HUES6 (cell line): Measurements from ENCODE around the gene CHRDL2.
A peak's percentile ranks its signal among the peaks of the same experiment; 100 is the strongest.

Experiments used
- H3K27ac ChIP-seq: 2 replicates; pipeline ENCODE4 v1.7.0; 2013; ENCODE audit warnings: low read depth, mild to moderate bottlenecking, low read length, inconsistent platforms
- H3K27me3 ChIP-seq: 2 replicates; pipeline ENCODE4 v1.6.1; 2013; ENCODE audit warnings: low read length; ENCODE audit not compliant: control insufficient read depth, insufficient read depth
- H3K36me3 ChIP-seq: 2 replicates; pipeline ENCODE4 v1.6.1; 2013; ENCODE audit warnings: low read length; ENCODE audit not compliant: control insufficient read depth, insufficient read depth
- H3K4me1 ChIP-seq: 2 replicates; pipeline ENCODE4 v1.6.1; 2013; ENCODE audit warnings: low read length; ENCODE audit not compliant: control insufficient read depth, insufficient read depth
- H3K4me3 ChIP-seq: 2 replicates; pipeline ENCODE4 v1.5.1; 2013; ENCODE audit warnings: low read depth, low read length
- H3K9ac ChIP-seq: one replicate; pipeline ENCODE4 v1.6.1; 2013; ENCODE audit warnings: mild to moderate bottlenecking, low read length
- H3K9me3 ChIP-seq: 2 replicates; pipeline ENCODE4 v1.6.1; 2013; ENCODE audit warnings: low read depth, low read length; ENCODE audit not compliant: control insufficient read depth, insufficient read depth

Gene CHRDL2

GRCh38 chr11:74731301-74732094, at the start of gene CHRDL2:
Gene CHRDL2, minus strand, starts transcription at chr11:74731426. Its CDS starts 538 bp downstream, at chr11:74730888.
- Histone ChIP-seq H3K9ac (no peak within 1 kb of the TSS), H3K27me3 (peaks cover 84% of the 10 kb centered on the region), H3K27ac (no peak within 1 kb of the TSS), H3K36me3 (no peaks in the 10 kb centered on the region), H3K4me1 (0 out of 2 replicates have a peak, but pooled peaks cover 10% of the 10 kb centered on the region), H3K4me3 (peak within 1 kb of the TSS; percentile 59), H3K9me3 (no peaks in the 10 kb centered on the region)

- Histone ChIP-seq H3K27me3 (no peaks in the 10 kb centered on the region), H3K9ac (no peak overlapping the region), H3K4me1 (no peaks in the 10 kb centered on the region), H3K27ac (no peak overlapping the region), H3K4me3 (no peak overlapping the region), H3K36me3 (no peaks in the 10 kb centered on the region), H3K9me3 (no peaks in the 10 kb centered on the region)
Observed at GRCh38 chr11:74780248-74781005, 49.2 kb upstream of the CHRDL2 start.

GRCh38 chr11:74778581-74778980, 47.4 kb upstream of the CHRDL2 start:
- no peaks in the 10 kb centered on the region for H3K36me3 ChIP-seq
- H3K9me3 ChIP-seq = no peaks in the 10 kb centered on the region
- no peaks in the 10 kb centered on the region for H3K27me3 ChIP-seq
- no peak overlapping the region for H3K4me3 ChIP-seq
- H3K4me1 ChIP-seq = no peaks in the 10 kb centered on the region
- no peak overlapping the region for H3K9ac ChIP-seq
- H3K27ac ChIP-seq = no peak overlapping the region

GRCh38 chr11:74777877-74778276, 46.7 kb upstream of the CHRDL2 start:
- H3K4me3 ChIP-seq = no peak overlapping the region
- H3K9me3 ChIP-seq = no peaks in the 10 kb centered on the region
- H3K27ac ChIP-seq = no peak overlapping the region
- H3K9ac ChIP-seq = no peak overlapping the region
- H3K27me3 ChIP-seq = no peaks in the 10 kb centered on the region
- H3K4me1 ChIP-seq = peaks cover 3% of the 10 kb centered on the region; the same call in 1 of the 2 replicates
- no peaks in the 10 kb centered on the region for H3K36me3 ChIP-seq

- Histone ChIP-seq H3K9me3 (no peaks in the 10 kb centered on the region), H3K27me3 (no peaks in the 10 kb centered on the region), H3K9ac (no peak overlapping the region), H3K4me1 (peaks cover 3% of the 10 kb centered on the region; the same call in 1 of the 2 replicates), H3K36me3 (no peaks in the 10 kb centered on the region), H3K27ac (no peak overlapping the region), H3K4me3 (no peak overlapping the region)
Observed at GRCh38 chr11:74777038-74777437, 45.8 kb upstream of the CHRDL2 start.

- Histone ChIP-seq H3K36me3 (no peaks in the 10 kb centered on the region), H3K4me1 (peaks cover 3% of the 10 kb centered on the region; the same call in 1 of the 2 replicates), H3K9ac (no peak overlapping the region), H3K4me3 (no peak overlapping the region), H3K9me3 (no peaks in the 10 kb centered on the region), H3K27me3 (no peaks in the 10 kb centered on the region), H3K27ac (no peak overlapping the region)
Observed at GRCh38 chr11:74776546-74776945, 45.3 kb upstream of the CHRDL2 start.

- Histone ChIP-seq H3K4me1 (peaks cover 3% of the 10 kb centered on the region; the same call in 1 of the 2 replicates), H3K9me3 (no peaks in the 10 kb centered on the region), H3K27me3 (no peaks in the 10 kb centered on the region), H3K36me3 (no peaks in the 10 kb centered on the region), H3K4me3 (no peak overlapping the region), H3K27ac (no peak overlapping the region), H3K9ac (no peak overlapping the region)
Observed at GRCh38 chr11:74775762-74776161, 44.5 kb upstream of the CHRDL2 start.

- H3K27me3 ChIP-seq = no peaks in the 10 kb centered on the region
- H3K9ac ChIP-seq = no peak overlapping the region
- H3K27ac ChIP-seq = no peak overlapping the region
- H3K9me3 ChIP-seq = no peaks in the 10 kb centered on the region
- no peaks in the 10 kb centered on the region for H3K36me3 ChIP-seq
- H3K4me1 ChIP-seq = peaks cover 3% of the 10 kb centered on the region; the same call in 1 of the 2 replicates
- no peak overlapping the region for H3K4me3 ChIP-seq
Observed at GRCh38 chr11:74773476-74773875, 42.2 kb upstream of the CHRDL2 start.

- no peak overlapping the region for H3K27ac ChIP-seq
- H3K4me1 ChIP-seq = peaks cover 3% of the 10 kb centered on the region; the same call in 1 of the 2 replicates
- no peaks in the 10 kb centered on the region for H3K36me3 ChIP-seq
- H3K9ac ChIP-seq = no peak overlapping the region
- no peak overlapping the region for H3K4me3 ChIP-seq
- no peaks in the 10 kb centered on the region for H3K27me3 ChIP-seq
- no peaks in the 10 kb centered on the region for H3K9me3 ChIP-seq
Observed at GRCh38 chr11:74771139-74771538, 39.9 kb upstream of the CHRDL2 start.

GRCh38 chr11:74770456-74770855, 39.2 kb upstream of the CHRDL2 start:
- no peaks in the 10 kb centered on the region for H3K27me3 ChIP-seq
- H3K4me3 ChIP-seq = no peak overlapping the region
- H3K9ac ChIP-seq = no peak overlapping the region
- H3K4me1 ChIP-seq = peaks cover 3% of the 10 kb centered on the region; the same call in 1 of the 2 replicates
- H3K9me3 ChIP-seq = no peaks in the 10 kb centered on the region
- no peaks in the 10 kb centered on the region for H3K36me3 ChIP-seq
- H3K27ac ChIP-seq = no peak overlapping the region
